Activated CD8-positive, alpha-beta memory T cell treated with anti-CD3 and anti-CD28 coated beads, Interleukin-2, amount 50 U/mL, for 24 hours (primary cell): ENCODE data around the gene SDHAF2.
"Not testable (repeated sequence)": the region's sequence is repeated elsewhere in the genome, so short reads cannot be mapped to it uniquely, and the experiment has no call there.

Experiments
- DNase-seq: peaks from one replicate; pipeline ENCODE4 v3.0.0-alpha.2; 2020; ENCODE audit errors: extremely low read depth

Gene SDHAF2

DNA sequence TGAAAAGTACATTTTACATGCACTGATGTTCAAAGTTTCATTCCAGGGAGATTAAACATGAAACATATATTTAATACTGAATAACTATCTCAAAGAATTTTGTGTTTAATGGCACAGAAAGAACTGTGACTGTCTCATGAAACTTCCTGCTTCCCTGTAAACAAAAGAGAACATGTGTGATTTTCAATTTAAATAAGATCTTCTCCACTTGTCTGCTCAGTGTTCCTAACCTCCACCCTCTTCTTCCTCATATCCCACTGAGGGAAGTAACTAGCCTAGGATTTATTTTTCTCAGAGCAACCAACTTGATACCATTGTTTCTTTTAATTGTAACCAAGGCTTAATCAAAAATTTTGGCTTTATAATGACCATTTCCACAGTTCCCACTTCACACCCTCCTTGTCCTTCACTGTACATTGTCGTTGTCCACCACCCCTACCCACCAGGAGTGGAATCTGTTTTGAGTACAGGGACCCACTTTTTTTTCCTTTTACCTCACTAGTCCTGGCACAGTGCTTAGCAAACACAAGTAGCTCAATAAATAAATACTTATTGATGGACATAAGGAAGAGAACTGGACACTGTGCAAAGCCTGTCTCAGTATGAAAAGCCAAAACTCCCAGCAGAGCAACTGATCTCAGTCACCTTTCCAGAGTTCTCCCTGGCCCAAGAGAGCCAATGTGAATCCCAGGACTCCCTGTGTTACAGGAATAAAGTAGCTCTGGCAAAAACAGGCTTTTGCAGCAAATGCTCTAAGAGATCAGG lies 4.4 kb upstream of the SDHAF2 start:
- DNase-seq, result no peak

DNA sequence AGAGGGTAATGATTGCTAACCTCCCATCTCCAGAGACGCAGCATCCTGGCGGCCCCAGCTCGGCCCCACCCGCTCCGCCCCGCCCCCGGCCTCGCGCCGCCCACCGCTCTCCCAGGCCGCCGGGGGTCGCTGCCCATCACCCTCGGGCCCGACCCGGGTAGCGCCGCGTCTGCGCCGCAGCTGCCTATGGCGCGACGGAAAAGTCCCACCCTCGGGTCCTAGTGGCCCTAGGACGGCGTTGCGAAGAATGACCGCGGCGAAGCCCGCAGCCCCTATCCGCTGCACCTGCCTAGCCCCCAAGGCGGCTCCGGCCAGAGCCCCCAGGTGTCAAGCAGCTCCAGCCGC lies 606 bp upstream of the SDHAF2 start:
- peak; percentile 39 for DNase-seq

DNA sequence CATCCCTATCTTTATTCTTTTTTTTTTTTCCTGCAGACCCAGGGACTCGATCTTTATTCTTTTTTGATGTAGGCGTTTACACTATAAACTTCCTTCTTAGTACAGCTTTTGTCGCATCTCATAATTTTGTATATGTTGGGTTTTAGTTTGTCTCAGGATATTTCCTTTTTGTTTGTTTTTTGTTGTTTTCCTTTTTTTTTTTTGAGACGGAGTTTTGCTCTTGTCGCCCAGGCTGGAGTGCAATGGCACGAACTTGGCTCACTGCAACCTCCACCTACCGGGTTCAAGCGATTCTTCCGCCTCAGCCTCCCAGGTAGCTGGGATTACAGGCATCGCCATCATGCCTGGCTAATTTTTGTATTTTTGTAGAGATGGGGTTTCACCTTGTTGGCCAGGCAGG lies 915 bp downstream of the SDHAF2 start:
- DNase-seq, result not testable (repeated sequence)

DNA sequence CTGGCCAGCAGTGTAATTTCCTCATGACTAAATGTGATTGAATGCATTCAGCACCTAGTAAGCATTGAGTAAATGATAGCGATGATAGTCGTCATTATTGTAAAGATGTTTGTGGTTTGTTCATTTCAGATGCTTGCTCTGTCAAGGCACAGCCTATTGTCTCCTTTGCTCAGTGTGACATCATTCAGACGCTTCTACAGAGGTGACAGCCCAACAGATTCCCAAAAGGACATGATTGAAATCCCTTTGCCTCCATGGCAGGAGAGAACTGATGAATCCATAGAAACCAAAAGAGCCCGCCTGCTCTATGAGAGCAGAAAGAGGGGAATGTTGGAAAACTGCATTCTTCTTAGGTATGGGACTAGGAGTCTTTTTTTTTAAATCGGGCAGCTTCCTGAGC lies 7.6 kb downstream of the SDHAF2 start:
- no peak for DNase-seq

DNA sequence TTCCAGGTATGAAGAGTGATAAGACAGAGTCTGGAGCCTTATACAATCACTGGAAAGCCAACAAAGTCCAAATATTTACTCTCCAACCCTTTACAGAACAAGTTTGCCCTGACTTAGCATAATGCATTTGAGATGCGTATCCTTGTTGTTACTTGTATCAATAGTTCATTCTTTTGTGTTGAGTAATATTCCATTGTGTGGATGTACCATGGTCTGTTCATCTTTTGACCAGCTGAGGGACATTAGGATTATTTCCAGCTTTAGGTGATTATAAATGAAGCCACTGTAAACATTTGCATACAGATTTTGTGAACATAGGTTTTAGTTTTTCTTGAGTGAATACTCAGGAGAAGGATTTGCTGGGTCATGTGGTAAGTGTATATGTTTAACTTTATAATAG lies 9.7 kb downstream of the SDHAF2 start:
- DNase-seq, result no peak

DNA sequence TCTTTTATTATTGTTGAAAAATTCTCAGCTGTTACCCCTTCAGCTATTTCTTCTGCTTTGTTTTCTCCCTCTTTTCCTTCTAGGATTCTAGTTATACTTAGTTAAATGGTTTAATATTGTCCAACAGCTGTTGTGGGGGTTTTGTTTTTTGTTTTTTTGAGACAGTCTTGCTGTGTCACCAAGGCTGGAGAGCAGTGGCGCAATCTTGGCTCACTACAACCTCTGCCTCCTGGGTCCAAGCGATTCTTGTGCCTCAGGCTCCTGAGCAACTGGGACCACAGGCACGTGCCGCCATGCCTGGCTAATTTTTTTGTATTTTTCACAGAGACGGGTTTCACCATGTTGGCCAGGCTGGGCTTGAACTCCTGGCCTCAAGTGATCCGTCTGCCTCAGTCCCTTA lies 12.7 kb downstream of the SDHAF2 start:
- DNase-seq, result no peak

DNA sequence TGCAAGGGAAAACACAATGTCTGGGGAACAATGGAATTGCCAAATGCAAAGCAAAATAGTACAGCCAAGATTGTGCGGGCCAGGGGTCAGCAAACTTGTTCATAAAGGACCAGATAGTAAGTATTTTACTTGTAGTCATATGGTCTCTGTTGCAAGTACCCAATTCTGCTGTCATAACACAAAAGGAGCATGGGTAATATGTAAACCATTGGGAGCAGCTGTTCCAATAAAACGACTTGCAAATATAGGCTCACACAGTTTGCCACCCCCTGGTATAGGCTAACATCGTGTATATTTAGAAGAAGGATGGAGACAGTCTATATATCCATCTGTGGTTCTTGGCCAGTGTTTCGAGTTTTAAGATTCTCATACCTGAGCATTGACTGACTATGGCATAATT lies 15.6 kb downstream of the SDHAF2 start:
- DNase-seq, result no peak

DNA sequence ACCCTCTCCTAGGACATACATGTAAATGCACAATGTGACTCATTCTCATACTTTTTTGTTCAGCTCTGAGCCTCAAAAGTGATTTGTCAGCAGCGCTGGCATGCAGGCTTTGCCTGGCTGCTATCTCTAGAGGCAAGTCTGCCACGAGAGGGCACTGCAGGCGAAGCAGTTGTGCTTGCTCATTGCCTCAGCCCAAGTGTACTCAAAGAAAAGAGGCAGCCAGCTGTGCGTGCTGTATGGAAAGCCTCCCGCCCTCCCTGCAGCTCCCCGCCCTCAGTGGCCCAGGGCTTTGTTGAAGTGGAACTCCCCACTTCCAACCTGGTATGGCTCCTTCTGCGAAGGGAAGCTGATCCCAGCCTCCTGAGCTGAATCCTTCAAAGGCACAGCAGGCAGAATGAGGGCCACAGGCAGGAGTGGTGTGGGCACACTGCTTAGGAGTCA lies 16.3 kb downstream of the SDHAF2 start:
- DNase-seq, result peak; percentile 61

DNA sequence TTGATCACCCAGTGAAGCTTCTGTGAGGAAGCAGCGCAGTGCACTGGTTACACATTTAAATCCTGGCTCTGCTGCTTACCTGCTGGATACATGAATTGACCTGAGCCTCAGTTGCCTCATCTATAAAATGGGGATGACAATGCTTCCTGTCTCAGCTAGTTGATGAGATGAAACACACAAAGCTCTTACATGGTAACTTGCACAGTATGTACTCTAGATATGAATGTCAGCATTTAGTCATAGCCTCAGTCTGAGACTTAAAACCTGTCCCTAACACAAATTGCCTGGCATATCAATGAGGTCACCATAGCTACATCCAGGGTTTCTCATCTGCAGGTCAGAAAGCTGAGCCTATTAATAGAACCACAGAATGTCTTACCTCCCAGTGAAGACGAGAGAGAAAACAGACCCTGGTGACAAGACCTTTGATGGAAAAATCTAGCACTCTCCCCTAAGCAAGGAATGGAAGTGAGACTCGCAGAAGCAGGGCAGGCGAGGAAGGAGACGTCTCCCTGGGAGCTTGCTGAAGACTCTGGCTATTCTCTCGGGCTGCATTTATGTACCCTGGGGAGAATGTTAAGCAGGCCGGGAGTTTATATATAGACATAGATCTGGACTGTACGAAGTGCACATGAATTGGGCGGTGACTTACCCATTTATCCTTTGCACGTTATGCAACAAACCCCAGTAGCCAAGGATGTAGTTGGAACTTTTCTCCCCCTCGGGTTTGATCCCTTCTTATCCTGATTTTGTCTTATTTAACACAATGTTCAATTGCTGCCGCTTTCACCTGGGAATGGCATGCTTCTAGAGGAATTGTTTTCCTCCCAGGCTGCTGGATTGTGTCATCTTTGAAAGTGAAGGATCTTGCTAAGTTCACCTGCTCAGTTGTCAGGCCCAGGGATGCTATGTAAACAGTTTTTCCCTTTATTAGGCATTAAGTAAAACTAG lies 18.0 kb downstream of the SDHAF2 start:
- no peak for DNase-seq

DNA sequence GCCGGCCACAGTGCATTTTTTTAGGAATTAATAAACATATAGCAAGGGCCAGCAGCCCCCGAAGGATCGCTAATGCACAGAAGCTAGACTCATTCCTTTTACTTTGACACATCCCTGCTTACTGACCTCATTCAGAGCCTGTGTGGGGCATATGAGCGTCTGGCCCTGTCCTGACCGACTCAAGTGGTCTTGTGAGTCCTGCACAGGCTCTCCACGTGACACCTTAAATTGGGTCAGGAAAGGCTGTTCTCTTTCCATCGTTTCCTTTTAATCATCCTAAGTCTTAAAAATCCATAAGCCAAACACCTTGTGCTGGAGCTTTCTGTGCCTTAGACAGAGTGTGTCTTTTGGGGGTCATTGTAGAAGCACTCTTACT lies 18.6 kb downstream of the SDHAF2 start:
- no peak for DNase-seq

DNA sequence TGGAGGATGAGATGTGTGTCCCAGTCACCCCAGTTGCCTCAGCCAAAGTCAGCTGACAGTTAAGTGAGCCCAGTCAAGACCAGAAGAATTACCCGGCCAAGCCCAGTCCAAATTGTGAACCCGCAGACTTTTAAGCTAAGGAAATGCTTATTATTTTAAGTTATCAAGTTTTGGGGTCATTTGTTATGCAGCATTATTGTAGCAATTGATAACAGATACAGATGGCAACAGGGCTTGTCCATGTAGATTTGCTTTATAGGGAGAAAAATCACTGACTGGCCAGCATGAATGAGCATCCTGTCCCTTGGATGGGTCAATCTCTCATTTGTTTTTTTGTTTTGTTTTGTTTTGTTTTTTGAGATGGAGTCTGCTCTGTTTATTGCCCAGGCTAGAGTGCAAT lies 22.9 kb downstream of the SDHAF2 start:
- no peak for DNase-seq

DNA sequence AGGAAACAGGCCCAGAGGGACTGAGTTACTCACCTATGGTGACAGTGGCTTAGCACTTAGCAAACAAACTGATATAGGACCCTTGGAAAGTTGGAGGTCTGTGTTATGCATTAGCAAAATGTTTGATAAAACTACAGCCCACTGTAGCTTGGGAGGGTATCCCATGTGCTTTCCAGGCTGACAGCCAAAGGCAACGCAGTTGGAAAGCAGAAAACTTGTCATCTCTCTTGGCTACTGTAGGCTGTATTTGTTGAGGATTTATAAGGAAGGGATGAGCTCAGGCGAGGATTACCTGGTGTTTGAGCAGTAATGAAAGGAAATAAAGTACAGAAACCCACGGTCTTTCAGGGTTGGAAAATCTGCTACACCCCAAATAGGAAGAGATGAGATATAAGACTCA lies 23.8 kb downstream of the SDHAF2 start:
- DNase-seq, result no peak

DNA sequence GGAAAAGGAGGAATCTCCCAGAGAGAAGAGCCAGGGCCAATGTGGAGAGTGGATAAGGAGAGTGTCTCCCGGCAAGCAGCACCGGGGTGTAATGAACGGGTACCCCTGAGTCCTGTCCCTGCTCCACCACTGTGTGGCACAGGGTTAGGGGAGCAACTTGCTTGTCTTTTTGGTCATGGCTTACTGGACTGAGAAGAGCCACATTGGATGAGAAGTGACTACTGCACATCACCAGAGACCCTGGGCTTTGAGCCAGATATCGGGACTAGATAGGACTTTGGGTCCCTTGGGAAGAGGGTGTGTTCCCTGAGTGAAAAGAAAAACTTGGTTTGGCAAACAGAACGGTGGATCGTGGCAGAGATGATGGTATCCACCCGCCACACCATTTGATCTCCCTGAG lies 24.6 kb downstream of the SDHAF2 start:
- DNase-seq, result no peak

DNA sequence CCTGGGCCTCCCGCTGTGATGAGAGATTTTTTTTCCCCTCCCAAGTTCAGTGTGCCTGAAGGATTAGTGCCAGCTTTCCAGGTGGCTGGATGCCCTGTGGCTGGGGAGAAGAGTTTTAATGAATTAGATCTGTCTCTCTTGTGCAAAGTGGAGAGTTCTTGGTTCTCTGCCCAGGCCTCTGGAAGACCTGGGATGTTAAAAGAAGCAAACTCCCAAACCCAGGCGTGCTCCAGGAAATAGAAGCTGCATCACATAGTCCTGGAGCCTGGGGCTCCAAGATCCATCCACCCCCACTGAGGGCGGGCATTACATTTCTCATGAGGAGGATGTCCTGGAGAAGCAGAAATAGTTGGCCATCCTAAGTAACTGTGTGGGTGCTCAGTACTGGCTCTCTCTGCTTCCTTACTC lies 30.6 kb downstream of the SDHAF2 start:
- DNase-seq, result no peak

DNA sequence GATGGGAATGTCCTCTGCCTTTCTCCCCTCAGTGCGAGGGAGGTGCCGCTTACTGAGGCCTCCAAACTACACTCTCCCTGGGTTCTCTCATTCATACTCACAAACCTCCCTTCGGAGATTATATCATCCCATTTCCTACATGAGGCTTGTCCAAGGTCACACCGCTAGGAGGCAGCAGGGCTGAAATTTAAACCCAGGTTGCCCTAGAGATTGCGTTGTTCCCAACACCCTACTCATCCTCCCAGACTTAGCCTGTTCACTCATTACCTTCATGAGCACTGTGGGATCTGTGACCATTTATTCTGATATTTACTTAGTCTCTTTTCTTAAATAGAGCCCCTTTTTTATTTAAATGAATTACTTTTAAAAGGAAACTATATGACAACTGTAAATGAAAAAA lies 31.1 kb downstream of the SDHAF2 start:
- no peak for DNase-seq

DNA sequence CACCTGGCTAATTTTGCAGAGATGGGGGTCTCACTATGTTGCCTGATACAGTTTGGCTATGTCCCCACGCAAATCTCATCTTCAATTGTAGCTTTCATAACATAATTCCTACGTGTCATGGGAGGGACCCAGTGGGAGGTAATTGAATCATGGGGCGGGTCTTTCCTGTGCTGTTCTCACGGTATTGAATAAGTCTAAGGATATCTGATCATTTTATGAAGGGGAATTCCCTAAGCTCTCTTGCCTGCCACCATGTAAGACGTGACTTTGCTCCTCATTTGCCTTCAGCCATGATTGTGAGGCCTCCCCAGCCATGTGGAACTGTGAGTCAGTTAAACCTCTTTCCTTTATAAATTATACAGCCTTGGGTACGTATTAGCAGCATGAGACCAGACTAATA lies 37.7 kb downstream of the SDHAF2 start:
- DNase-seq, result not testable (repeated sequence)

DNA sequence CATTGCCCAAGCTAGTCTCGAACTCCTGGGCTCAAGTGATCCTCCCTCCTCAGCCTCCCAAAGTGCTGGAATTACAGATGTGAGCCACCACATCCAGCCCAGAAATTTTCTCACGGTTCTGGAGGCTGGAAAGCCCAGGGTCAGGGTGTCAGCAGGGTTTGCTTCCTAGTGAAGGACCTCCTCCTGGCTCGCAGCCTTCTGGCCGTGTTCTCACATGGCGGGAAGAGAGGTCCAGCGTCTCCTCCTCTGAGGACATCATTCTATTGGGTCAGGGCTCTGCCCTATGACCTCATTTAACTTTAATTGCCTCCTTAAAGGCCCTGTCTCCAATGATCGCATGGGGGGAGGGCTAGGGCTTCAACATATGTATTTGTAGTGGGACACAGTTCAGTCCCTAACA lies 38.1 kb downstream of the SDHAF2 start:
- no peak for DNase-seq

DNA sequence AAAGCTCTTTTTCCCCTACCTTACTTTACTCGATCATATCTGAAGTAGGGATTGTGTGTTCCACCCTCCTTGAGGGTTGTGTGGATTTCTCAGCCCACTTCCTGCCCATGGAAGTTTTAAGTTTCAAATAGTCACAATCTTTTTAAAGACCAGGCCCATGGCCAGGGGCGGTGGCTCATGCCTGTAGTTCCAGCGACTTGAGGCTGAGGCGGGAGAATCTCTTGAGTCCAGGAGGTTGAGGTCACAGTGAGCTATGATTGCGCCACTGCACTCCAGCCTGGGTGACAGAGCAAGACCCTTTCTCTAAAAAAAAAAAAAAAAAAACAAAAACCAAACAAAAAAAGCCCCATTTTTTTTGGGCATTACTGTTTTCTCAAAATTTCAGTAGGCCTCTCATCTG lies 42.4 kb downstream of the SDHAF2 start:
- DNase-seq, result no peak

DNA sequence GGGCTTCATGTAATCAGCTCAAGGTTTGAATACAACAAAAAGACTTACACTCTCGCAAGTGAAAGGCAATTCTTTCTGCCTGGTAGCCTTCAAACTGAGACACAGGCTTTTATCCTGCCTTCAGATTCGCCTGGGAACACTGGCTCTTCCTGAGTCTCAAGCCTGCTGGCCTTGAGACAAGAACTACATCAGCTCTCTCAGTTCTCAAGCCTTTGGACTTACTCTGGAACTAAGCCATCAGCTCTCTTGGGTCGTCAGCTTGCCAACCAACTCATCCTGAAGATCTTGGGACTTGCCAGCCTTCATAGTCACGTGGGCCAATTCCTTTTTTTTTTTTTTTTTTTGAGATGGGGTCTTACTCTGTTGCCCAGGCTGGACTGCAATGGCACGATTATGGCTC lies 42.9 kb downstream of the SDHAF2 start:
- no peak for DNase-seq

DNA sequence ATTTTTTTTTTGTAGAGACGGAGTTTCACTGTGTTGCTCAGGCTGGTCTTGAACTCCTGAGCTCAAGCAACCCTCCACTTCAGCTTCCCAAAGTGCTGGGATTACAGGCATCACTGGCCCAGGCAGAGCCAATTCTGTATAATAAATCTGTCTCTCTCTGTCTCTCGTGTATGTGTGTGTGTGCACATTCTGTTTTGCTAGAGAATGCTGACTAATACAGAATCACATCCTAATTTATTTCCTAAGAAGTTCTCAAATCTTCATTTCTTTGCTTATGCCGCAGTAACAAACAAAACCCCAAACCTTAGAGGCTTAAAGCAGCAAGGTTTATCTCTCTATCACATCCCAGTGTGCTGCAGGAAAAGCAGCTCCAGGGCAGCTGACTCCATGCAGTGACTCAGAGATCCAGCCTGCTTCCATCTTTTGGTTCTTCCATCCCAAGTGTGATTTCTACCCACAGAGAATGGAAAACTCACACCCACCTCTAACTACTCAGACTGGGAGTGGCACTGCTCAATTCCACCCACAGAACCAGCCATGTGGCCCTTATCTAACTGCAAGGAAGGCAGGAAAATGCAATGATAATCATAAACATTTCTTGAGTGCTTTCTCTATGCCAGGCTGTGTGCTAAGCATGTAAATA lies 43.6 kb downstream of the SDHAF2 start:
- DNase-seq, result no peak

DNA sequence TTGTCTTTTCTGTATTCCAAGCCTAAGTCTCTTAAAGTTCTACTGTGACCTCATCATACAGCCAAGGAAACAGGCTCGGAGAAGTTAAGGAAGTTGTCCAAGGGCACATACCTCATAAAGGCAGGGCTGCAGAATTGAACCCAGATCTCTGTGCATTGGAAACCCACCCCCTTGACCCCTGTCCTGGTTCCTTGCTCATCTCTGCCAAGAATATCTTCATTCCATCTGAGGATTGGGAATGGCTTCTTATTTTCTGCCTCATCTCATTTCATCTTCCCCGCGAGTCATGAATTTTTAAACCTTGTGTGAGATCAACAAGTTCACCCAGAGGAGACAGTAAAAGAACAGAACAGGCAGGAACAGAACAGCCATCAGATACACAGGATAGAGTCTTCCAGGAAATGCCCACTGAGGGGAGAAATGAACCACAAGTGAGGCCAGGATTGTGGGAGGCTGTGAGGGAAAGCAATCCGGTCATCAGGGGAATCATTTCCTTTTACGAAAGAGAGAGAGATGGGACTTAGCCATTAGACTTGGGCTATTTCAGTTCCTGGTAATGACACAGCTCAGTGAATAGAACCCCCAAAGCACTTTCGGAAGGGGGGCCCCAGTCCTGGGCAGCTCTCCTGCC lies 44.2 kb downstream of the SDHAF2 start:
- no peak for DNase-seq

DNA sequence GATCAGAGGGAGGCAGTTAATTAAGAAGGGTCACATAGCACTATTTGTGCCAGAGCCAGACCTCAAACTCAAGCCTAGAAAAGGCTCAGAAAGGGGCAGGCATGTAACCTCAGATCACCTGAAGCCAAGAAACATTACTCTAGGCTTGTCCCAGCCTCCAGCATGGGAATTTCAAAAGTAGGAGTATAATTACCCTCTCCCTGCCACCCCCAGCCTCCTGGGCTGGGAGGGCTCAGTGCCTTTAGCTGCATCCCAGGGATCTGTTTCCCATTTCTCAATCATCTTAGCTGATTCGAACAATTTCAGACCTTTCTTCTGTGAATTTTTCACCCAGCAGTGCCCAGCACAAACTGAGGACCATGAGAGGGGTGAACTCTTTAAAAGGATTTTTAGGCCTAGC lies 45.5 kb downstream of the SDHAF2 start:
- no peak for DNase-seq
